HepG2 (cell line): ENCODE results near the gene NABP1. TPM values are rescaled to one million over a fixed set of nuclear protein-coding genes. Genes with fewer than 3 reads are reported as not detected.

Source experiments
- ATAC-seq: fragments of 200-7000 bp; cut with Tn5 transposase; 3 replicates; pipeline ENCODE4 v1.9.1; 2020; ENCODE audit warnings: mild to moderate bottlenecking, moderate library complexity
- BruUV-seq: library from RNA; stranded (reverse); fragments of 400-500 nt; replicated peaks from 2 replicates; lab custom pipeline; 2021; lab: Mats Ljungman, UMichigan
- CTCF ChIA-PET: fragments of 300-600 bp; formaldehyde crosslinking; extraction: SDS; loops from one replicate; lab custom pipeline; 2021; ENCODE audit warnings: low total read pairs, inconsistent platforms, low intra/inter-chr PET ratio; lab: Yijun Ruan, JAX
- POLR2A ChIA-PET: fragments of 350-600 bp; sonication (Branson Sonifier 250); formaldehyde crosslinking; loops from one replicate; lab custom pipeline; 2020; ENCODE audit warnings: antibody characterized with exemption, inconsistent platforms; lab: Yijun Ruan, JAX
- DNase-seq: peaks from one replicate; pipeline ENCODE4 v3.0.0-alpha.2; 2015; ENCODE audit warnings: low spot score
- FAIRE-seq: peaks from 3 replicates; lab custom pipeline; 2011; peaks lifted over from hg19 to GRCh38; lab: Jason Lieb, UNC
- H2AFZ ChIP-seq: one replicate; pipeline ENCODE4 v1.6.1; 2011; ENCODE audit warnings: low read length, inconsistent platforms
- H3K27ac ChIP-seq: fragments of 300-600 bp; 3 replicates; pipeline ENCODE4 v1.8.0; 2011; ENCODE audit warnings: mixed run types, mild to moderate bottlenecking, mixed read lengths, low read length, inconsistent platforms; ENCODE audit not compliant: insufficient read depth; ENCODE audit errors: extremely low read length
- H3K27me3 ChIP-seq, 2 experiments: fragments of 200-600 bp in 1 of 2; 2 replicates in 1 of 2; 3 replicates in 1 of 2; pipeline versions ENCODE4 v1.6.0 to v1.8.0; 2011; ENCODE audit warnings: low read length in 2 of 2, mild to moderate bottlenecking in 2 of 2, moderate library complexity in 2 of 2, inconsistent platforms in 1 of 2; ENCODE audit not compliant: insufficient read depth in 2 of 2, control insufficient read depth in 1 of 2
- H3K36me3 ChIP-seq, 2 experiments: fragments of 200-600 bp in 1 of 2; replicated peaks in 1 of 2; 2 replicates in 1 of 2; 3 replicates in 1 of 2; pipeline versions ENCODE4 v1.5.1 to v1.8.0; 2011; ENCODE audit warnings: low read length in 2 of 2, inconsistent platforms in 1 of 2; ENCODE audit not compliant: insufficient read depth in 2 of 2, control insufficient read depth in 1 of 2
- H3K4me1 ChIP-seq: 2 replicates; pipeline ENCODE4 v1.5.1; 2012; ENCODE audit warnings: low read length, inconsistent platforms; ENCODE audit not compliant: insufficient read depth
- H3K4me2 ChIP-seq: 2 replicates; pipeline ENCODE4 v1.6.0; 2011; ENCODE audit warnings: low read depth, low read length, inconsistent platforms
- H3K4me3 ChIP-seq, 3 experiments: fragments of 200-600 bp in 1 of 3; sonication (generic), shearing (Covaris generic) in 1 of 3; replicated peaks in 1 of 3; 2 replicates each; pipeline ENCODE4 v1.5.1; 2011 to 2016; ENCODE audit warnings: low read length in 3 of 3, inconsistent platforms in 2 of 3, low read depth in 2 of 3, mild to moderate bottlenecking in 2 of 3, control low read depth in 1 of 3, mixed read lengths in 1 of 3; ENCODE audit not compliant: insufficient read depth in 1 of 3
- H3K79me2 ChIP-seq: one replicate; pipeline ENCODE4 v1.6.1; 2011; ENCODE audit warnings: low read length, inconsistent platforms; ENCODE audit not compliant: insufficient read depth
- H3K9ac ChIP-seq: 2 replicates; pipeline ENCODE4 v1.6.0; 2011; ENCODE audit warnings: mild to moderate bottlenecking, low read depth, low read length, inconsistent platforms; ENCODE audit not compliant: insufficient read depth
- H3K9me3 ChIP-seq: 2 replicates; pipeline ENCODE4 v1.5.1; 2012; ENCODE audit warnings: mild to moderate bottlenecking, low read length
- H4K20me1 ChIP-seq: 2 replicates; pipeline ENCODE4 v1.6.0; 2011; ENCODE audit warnings: inconsistent platforms, mild to moderate bottlenecking, low read length, moderate library complexity; ENCODE audit not compliant: insufficient read depth
- HNF4G ChIP-seq, 2 experiments: sonication (generic) in 1 of 2; formaldehyde crosslinking in 1 of 2; IDR thresholded peaks; 2 replicates each; pipeline versions ENCODE4 v1.4.0 to v1.6.1; 2011 to 2020; ENCODE audit warnings: borderline replicate concordance in 2 of 2, low read depth in 2 of 2, mild to moderate bottlenecking in 2 of 2, low read length in 1 of 2, missing genetic modification reagents in 1 of 2, moderate library complexity in 1 of 2
- KDM3A ChIP-seq: IDR thresholded peaks from 2 replicates; pipeline ENCODE4 v1.6.1; 2018; ENCODE audit warnings: low read depth, missing compliant biosample characterization
- KLF13 ChIP-seq: sonication (generic); formaldehyde crosslinking; IDR thresholded peaks from 2 replicates; pipeline ENCODE4 v1.4.0; 2020; ENCODE audit warnings: mild to moderate bottlenecking, missing genetic modification reagents
- NCOA2 ChIP-seq: sonication (generic); formaldehyde crosslinking; IDR thresholded peaks from 2 replicates; pipeline ENCODE4 v1.8.0; 2022; ENCODE audit warnings: inconsistent platforms
- NKX3-1 ChIP-seq: sonication (generic); formaldehyde crosslinking; IDR thresholded peaks from 2 replicates; pipeline ENCODE4 v1.5.0; 2020; ENCODE audit warnings: missing genetic modification reagents
- RARG ChIP-seq: sonication (generic); formaldehyde crosslinking; IDR thresholded peaks from 2 replicates; pipeline ENCODE4 v1.4.0; 2020; ENCODE audit warnings: low read depth, mild to moderate bottlenecking, missing genetic modification reagents
- SIN3B ChIP-seq: fragments of 150-350 bp; IDR thresholded peaks from 2 replicates; pipeline ENCODE4 v1.6.1; 2014; ENCODE audit warnings: low read length
- ZNF282 ChIP-seq: fragments of 450-650 bp; IDR thresholded peaks from 2 replicates; pipeline ENCODE4 v1.6.1; 2018; ENCODE audit not compliant: partially characterized antibody
- ZNF3 ChIP-seq: IDR thresholded peaks from 2 replicates; pipeline ENCODE4 v1.7.0; 2017; ENCODE audit warnings: inconsistent platforms
- ZNF546 ChIP-seq: sonication (generic); formaldehyde crosslinking; conservative IDR thresholded peaks from 2 replicates; pipeline ENCODE4 v1.8.1; 2023; ENCODE audit warnings: mild to moderate bottlenecking, missing genetic modification reagents
- WGBS: methylation state at CpG from one replicate; pipeline ENCODE4 v1.1.6; 2017; ENCODE audit warnings: low lambda C conversion rate; 5-methylcytosine and 5-hydroxymethylcytosine counted together
- in situ Hi-C: cut with HindIII; loops from 2 replicates; pipeline ENCODE4 v1.10.0; 2017; ENCODE audit warnings: low pct_unique_long_range_greater_than_20kb; ENCODE audit not compliant: extremely low pct_ligation_motif_present
- intact Hi-C: fragments of 100-400 bp; cut with micrococcal nuclease; formaldehyde crosslinking; loops from one replicate; pipeline ENCODE4 v1.10.0; 2022; ENCODE audit not compliant: unreplicated experiment
- polyA plus RNA-seq, 8 experiments: library from polyadenylated mRNA; depleted of rRNA in 3 of 8; stranded (reverse) in 7 of 8; unstranded in 1 of 8; fragments of >200 nt; fragmentation: Illumina TruSeq in 4 of 8; extraction: Trizol in 4 of 8; gene quantifications; 2 replicates each; pipeline versions ENCODE4 v1.2.1 to v1.2.3, GENCODE V29; 2011 to 2016; ENCODE audit warnings: low read depth in 4 of 8, missing spikeins in 1 of 8, mixed read lengths in 1 of 8; ENCODE audit not compliant: insufficient read depth in 1 of 8
- total RNA-seq, 5 experiments: library from RNA; depleted of rRNA; stranded (reverse); fragments of >200 nt; fragmentation: Illumina TruSeq; extraction: Trizol; gene quantifications; 2 replicates each; pipeline ENCODE4 v1.2.3, GENCODE V29; 2016; ENCODE audit warnings: low read depth in 1 of 5
- TF ChIP-seq, protein P1 (sequence below): sonication (generic); formaldehyde crosslinking; IDR thresholded peaks from 2 replicates; pipeline ENCODE4 v1.4.0; 2020; ENCODE audit warnings: missing genetic modification reagents
- TF ChIP-seq, protein P2 (sequence below): sonication (generic); formaldehyde crosslinking; conservative IDR thresholded peaks from 2 replicates; pipeline ENCODE4 v1.8.1; 2023; ENCODE audit warnings: missing genetic modification reagents
- TF ChIP-seq, protein P3 (sequence below): sonication (generic); formaldehyde crosslinking; IDR thresholded peaks from 2 replicates; pipeline ENCODE4 v1.8.0; 2022; ENCODE audit warnings: mild to moderate bottlenecking, missing genetic modification reagents, moderate library complexity
- TF ChIP-seq, protein P4 (sequence below): sonication (generic); formaldehyde crosslinking; conservative IDR thresholded peaks from 2 replicates; pipeline ENCODE4 v1.4.0; 2020; ENCODE audit warnings: missing genetic modification reagents
- TF ChIP-seq, protein P5 (sequence below): sonication (generic); formaldehyde crosslinking; IDR thresholded peaks from 2 replicates; pipeline ENCODE4 v1.8.1; 2023; ENCODE audit warnings: mild to moderate bottlenecking, missing genetic modification reagents, borderline replicate concordance
- TF ChIP-seq, protein P6 (sequence below): sonication (generic); formaldehyde crosslinking; IDR thresholded peaks from 2 replicates; pipeline ENCODE4 v1.5.0; 2020; ENCODE audit warnings: missing genetic modification reagents, mild to moderate bottlenecking, borderline replicate concordance

NABP1 gene
- total and polyA plus RNA-seq, 2 of the 13 experiments (the other 11 are each of a cell fraction or from before 2014, with no cell fraction given): 14.9 to 19.8 TPM

DNA sequence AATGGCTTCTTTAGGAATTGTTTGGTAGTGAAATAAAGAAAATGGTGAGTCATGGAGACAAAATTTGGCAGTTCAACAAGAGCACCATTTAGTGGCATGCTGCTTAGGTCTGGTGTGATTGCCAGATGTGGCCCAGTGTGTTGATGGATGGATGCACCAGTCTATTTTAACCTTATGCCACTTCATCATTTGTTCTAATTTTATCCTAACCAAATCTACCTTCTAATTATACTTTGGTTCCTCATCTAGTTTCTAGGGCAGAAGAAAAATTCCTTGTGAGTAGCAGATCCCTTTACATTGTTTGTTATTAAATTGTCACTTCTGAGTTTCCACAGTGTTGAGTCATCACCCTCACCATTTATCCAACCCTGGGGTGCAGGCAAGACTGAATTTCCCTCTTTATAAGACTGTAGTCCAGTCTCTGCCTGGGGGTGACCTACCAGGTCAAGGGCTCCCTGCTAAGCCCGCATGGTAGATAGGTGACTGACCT is 32.5 kb downstream of the NABP1 start (continued):
- TF ChIP-seq NCOA2 (CRISPR knock-in tag) (no peak), KLF13 (CRISPR knock-in tag) (no peak)

DNA sequence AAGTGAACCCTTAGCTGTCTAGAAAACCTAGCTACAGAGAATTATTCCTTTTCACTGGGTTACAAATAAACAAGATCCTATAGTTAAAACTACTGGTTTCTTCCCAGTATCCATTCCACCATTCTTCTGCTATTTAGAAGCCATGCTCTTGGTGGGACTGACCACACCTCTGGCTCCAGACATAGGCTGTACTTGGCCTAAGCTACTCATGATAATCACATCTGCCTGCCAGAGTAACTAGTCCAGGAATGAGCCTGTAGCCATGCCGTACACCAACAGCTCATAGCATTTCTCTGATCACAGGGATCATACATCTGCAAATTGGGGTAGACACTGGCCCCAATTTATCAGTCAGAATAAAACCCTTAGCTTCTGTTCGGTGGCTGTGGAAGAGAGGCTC is 33.7 kb downstream of the NABP1 start:
- no peak overlapping the region for H3K4me3 ChIP-seq
- intact Hi-C loops: no loop called here
- FAIRE-seq: no peak
- TF ChIP-seq KDM3A (no peak), NKX3-1 (no peak), RARG (no peak), HNF4G (IDR thresholded peaks at IDR 0.05; ENCODE audit: borderline replicate concordance, low read depth, low read length) (no peak), HNF4G (CRISPR knock-in tag; IDR thresholded peaks at IDR 0.05; ENCODE audit: borderline replicate concordance, low read depth) (no peak), ZNF3 (no peak), ZNF282 (no peak), ZNF546 (CRISPR knock-in tag) (no peak), SIN3B (no peak)
- TF ChIP-seq, protein P1, sequence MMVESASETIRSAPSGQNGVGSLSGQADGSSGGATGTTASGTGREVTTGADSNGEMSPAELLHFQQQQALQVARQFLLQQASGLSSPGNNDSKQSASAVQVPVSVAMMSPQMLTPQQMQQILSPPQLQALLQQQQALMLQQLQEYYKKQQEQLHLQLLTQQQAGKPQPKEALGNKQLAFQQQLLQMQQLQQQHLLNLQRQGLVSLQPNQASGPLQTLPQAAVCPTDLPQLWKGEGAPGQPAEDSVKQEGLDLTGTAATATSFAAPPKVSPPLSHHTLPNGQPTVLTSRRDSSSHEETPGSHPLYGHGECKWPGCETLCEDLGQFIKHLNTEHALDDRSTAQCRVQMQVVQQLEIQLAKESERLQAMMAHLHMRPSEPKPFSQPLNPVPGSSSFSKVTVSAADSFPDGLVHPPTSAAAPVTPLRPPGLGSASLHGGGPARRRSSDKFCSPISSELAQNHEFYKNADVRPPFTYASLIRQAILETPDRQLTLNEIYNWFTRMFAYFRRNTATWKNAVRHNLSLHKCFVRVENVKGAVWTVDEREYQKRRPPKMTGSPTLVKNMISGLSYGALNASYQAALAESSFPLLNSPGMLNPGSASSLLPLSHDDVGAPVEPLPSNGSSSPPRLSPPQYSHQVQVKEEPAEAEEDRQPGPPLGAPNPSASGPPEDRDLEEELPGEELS (CRISPR knock-in tag): no peak
- TF ChIP-seq, protein P2, sequence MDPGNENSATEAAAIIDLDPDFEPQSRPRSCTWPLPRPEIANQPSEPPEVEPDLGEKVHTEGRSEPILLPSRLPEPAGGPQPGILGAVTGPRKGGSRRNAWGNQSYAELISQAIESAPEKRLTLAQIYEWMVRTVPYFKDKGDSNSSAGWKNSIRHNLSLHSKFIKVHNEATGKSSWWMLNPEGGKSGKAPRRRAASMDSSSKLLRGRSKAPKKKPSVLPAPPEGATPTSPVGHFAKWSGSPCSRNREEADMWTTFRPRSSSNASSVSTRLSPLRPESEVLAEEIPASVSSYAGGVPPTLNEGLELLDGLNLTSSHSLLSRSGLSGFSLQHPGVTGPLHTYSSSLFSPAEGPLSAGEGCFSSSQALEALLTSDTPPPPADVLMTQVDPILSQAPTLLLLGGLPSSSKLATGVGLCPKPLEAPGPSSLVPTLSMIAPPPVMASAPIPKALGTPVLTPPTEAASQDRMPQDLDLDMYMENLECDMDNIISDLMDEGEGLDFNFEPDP: no peak
- TF ChIP-seq, protein P3, sequence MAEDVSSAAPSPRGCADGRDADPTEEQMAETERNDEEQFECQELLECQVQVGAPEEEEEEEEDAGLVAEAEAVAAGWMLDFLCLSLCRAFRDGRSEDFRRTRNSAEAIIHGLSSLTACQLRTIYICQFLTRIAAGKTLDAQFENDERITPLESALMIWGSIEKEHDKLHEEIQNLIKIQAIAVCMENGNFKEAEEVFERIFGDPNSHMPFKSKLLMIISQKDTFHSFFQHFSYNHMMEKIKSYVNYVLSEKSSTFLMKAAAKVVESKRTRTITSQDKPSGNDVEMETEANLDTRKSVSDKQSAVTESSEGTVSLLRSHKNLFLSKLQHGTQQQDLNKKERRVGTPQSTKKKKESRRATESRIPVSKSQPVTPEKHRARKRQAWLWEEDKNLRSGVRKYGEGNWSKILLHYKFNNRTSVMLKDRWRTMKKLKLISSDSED (CRISPR knock-in tag): no peak
- TF ChIP-seq, protein P4, sequence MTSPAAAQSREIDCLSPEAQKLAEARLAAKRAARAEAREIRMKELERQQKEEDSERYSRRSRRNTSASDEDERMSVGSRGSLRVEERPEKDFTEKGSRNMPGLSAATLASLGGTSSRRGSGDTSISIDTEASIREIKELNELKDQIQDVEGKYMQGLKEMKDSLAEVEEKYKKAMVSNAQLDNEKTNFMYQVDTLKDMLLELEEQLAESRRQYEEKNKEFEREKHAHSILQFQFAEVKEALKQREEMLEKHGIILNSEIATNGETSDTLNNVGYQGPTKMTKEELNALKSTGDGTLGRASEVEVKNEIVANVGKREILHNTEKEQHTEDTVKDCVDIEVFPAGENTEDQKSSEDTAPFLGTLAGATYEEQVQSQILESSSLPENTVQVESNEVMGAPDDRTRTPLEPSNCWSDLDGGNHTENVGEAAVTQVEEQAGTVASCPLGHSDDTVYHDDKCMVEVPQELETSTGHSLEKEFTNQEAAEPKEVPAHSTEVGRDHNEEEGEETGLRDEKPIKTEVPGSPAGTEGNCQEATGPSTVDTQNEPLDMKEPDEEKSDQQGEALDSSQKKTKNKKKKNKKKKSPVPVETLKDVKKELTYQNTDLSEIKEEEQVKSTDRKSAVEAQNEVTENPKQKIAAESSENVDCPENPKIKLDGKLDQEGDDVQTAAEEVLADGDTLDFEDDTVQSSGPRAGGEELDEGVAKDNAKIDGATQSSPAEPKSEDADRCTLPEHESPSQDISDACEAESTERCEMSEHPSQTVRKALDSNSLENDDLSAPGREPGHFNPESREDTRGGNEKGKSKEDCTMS: no peak
- TF ChIP-seq, protein P5, sequence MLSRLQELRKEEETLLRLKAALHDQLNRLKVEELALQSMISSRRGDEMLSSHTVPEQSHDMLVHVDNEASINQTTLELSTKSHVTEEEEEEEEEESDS (CRISPR knock-in tag): no peak
- TF ChIP-seq, protein P6, sequence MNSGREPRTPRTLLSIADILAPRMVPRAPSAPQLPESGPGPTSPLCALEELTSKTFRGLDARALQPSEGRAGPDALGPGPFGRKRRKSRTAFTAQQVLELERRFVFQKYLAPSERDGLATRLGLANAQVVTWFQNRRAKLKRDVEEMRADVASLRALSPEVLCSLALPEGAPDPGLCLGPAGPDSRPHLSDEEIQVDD: no peak

More for the DNA sequence above, 33.7 kb downstream of the NABP1 start:
- no peak for DNase-seq
- in situ Hi-C loops: no loop called here
- no peaks in the 10 kb centered on the region for H3K27me3 ChIP-seq
- H4K20me1 ChIP-seq: no peaks in the 10 kb centered on the region
- H3K79me2 ChIP-seq: no peaks in the 10 kb centered on the region
- BruUV-seq: no TSS peak
- CTCF ChIA-PET: no interaction called here
- POLR2A ChIA-PET: no interaction called here
- H3K36me3 ChIP-seq: no peaks in the 10 kb centered on the region
- no peak overlapping the region for H3K4me2 ChIP-seq
- H3K27ac ChIP-seq: no peak overlapping the region
- H3K9ac ChIP-seq: no peak overlapping the region
- H3K4me1 ChIP-seq: no peaks in the 10 kb centered on the region
- 14% methylated on average over 2 of the region's 2 CpGs for WGBS
- no peak for ATAC-seq
- no peak overlapping the region for H2AFZ ChIP-seq
- H3K9me3 ChIP-seq: no peaks in the 10 kb centered on the region
